ENCODE results near the gene RNF138. TPM values are rescaled to one million over a fixed set of nuclear protein-coding genes. Genes with fewer than 3 reads are reported as not detected.

Gene RNF138
- total and polyA plus RNA-seq, 2 of the 8 experiments (the other 6 are each of a cell fraction or from before 2014, with no cell fraction given) = 29.2 to 109 TPM

DNA sequence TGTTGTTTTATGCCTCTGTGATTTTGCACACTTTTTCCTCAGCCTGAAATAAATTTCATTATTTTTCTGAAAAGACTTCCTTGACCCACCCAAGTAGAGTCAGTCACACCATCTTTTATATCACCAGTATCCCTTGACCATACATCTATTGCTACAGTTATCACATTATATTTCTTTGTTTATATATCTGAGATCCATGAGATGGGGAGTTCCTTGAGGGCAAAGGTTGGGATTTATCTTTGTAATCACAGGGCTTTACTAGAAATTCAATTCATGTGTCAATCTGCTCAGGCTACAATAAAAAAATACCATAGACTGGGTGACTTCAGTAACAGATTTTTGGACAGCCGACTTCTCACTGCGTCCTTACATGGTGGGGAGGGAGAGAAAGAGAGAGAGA is 12.8 kb upstream of the RNF138 start:
- Histone ChIP-seq H3K23me2 (ENCODE audit: low read depth, low read length) (no peaks in the 10 kb centered on the region), H3K18ac (ENCODE audit: extremely low read depth, low read length) (no peak overlapping the region), H3K9me3 (ENCODE audit: insufficient read depth in 2 of 2, low read depth in 1 of 2, low read length in 1 of 2) (0 out of 4 replicates have a peak, but pooled peaks cover 0 to 2% of the 10 kb centered on the region in 2 experiments), H2AFZ (ENCODE audit: low read length) (no peak overlapping the region), H2AK5ac (ENCODE audit: low read depth, low read length) (no peak overlapping the region), H2BK5ac (ENCODE audit: low read depth, low read length) (no peak overlapping the region), H3K14ac (ENCODE audit: insufficient read length) (no peak overlapping the region), H2BK20ac (ENCODE audit: low read length) (no peak overlapping the region), H4K5ac (ENCODE audit: insufficient read length, low read depth, low read length) (no peak overlapping the region), H3K56ac (replicated peaks; ENCODE audit: insufficient read length, low read depth, low read length) (no peak overlapping the region), H4K20me1 (replicated peaks in 1 of 2; ENCODE audit: control insufficient read depth in 1 of 2, insufficient read depth in 2 of 2, low read length in 2 of 2) (no peaks in the 10 kb centered on the region), H4K91ac (replicated peaks; ENCODE audit: insufficient read length, low read length) (no peak overlapping the region), H2BK12ac (ENCODE audit: low read depth, low read length) (no peak overlapping the region), H3K23ac (ENCODE audit: insufficient read length) (no peak overlapping the region), H3K27me3 (replicated peaks in 1 of 4; ENCODE audit: control insufficient read depth in 3 of 4, extremely low read depth in 1 of 4, insufficient read depth in 3 of 4, low read length in 3 of 4) (no peaks in the 10 kb centered on the region), H2BK120ac (replicated peaks; ENCODE audit: low read depth, low read length) (no peak overlapping the region), H3K4me2 (ENCODE audit: insufficient read depth in 1 of 2, low read depth in 2 of 2, low read length in 2 of 2) (no peak overlapping the region), H3K4me3 (ENCODE audit: extremely low read depth in 1 of 4, insufficient read depth in 2 of 4, low read depth in 3 of 4, low read length in 4 of 4) (no peak overlapping the region), H3K27ac (ENCODE audit: low read depth, low read length) (no peak overlapping the region), H3K79me1 (ENCODE audit: low read depth, low read length) (no peaks in the 10 kb centered on the region), H3K4ac (replicated peaks; ENCODE audit: insufficient read length, low read depth, low read length) (no peak overlapping the region), H4K8ac (ENCODE audit: extremely low read depth, insufficient read depth, low read length) (no peak overlapping the region), H2BK15ac (ENCODE audit: low read length) (no peak overlapping the region), H3K79me2 (ENCODE audit: control insufficient read depth in 1 of 2, insufficient read depth in 2 of 2, low read length in 2 of 2) (no peaks in the 10 kb centered on the region), H3K9ac (replicated peaks in 1 of 4; ENCODE audit: extremely low read depth in 1 of 4, low read depth in 3 of 4, low read length in 3 of 4) (no peak overlapping the region), H3K36me3 (ENCODE audit: control insufficient read depth in 2 of 4, insufficient read depth in 4 of 4, low read length in 3 of 4) (no peaks in the 10 kb centered on the region), H3K4me1 (replicated peaks in 1 of 4; ENCODE audit: control insufficient read depth in 3 of 4, insufficient read depth in 4 of 4, low read length in 3 of 4) (no peaks in the 10 kb centered on the region)
- CTCF ChIA-PET (ENCODE audit: partially characterized antibody) = interaction anchor here (1.0 kb wide), 1 partner anchor 12 kb away, joined by 3 read pairs; no protein-coding TSS in a partner anchor
- no peak for FAIRE-seq
- POLR2A ChIA-PET (ENCODE audit: partially characterized antibody) = interaction anchor here (2.1 kb wide), 1 partner anchor 13 kb away, joined by 7 read pairs; the partner anchor contains the start of gene RNF138
- DNase-seq (ENCODE audit: low read depth in 1 of 2, low spot score in 2 of 2) = no peak
- 94% methylated on average over 2 of the region's 2 CpGs; no CpG with 5 or more reads in 1 of the 2 experiments for WGBS, 2 experiments (ENCODE audit: extremely low coverage in 1 of 2, insufficient coverage in 1 of 2, insufficient read length in 1 of 2, insufficient replicate concordance in 2 of 2, low coverage in 1 of 2, low lambda C conversion rate in 2 of 2, missing lambda C conversion rate in 1 of 2)
- TF ChIP-seq POU5F1 (IDR thresholded peaks at IDR 0.05; ENCODE audit: low read depth, low read length) = no peak
- no peak for TF ChIP-seq EZH2 (IDR thresholded peaks at IDR 0.05; ENCODE audit: low read depth, low read length, severe bottlenecking)
- no peak for TF ChIP-seq POLR2A (IDR thresholded peaks at IDR 0.05; ENCODE audit: control extremely low read depth in 1 of 2, low read depth in 2 of 2, low read length in 2 of 2)
- no peak for TF ChIP-seq RFX5 (IDR thresholded peaks at IDR 0.05; ENCODE audit: borderline replicate concordance, low read depth, low read length)
- TF ChIP-seq SUZ12 (IDR thresholded peaks at IDR 0.05; ENCODE audit: low read length) = no peak
- TF ChIP-seq SAP30 (IDR thresholded peaks at IDR 0.05; ENCODE audit: insufficient read depth, insufficient replicate concordance, low read length) = no peak
- no peak for TF ChIP-seq KDM1A (IDR thresholded peaks at IDR 0.05; ENCODE audit: borderline replicate concordance, low read length)
- TF ChIP-seq SP4 (IDR thresholded peaks at IDR 0.05; ENCODE audit: low read length) = no peak
- TF ChIP-seq, protein P1, sequence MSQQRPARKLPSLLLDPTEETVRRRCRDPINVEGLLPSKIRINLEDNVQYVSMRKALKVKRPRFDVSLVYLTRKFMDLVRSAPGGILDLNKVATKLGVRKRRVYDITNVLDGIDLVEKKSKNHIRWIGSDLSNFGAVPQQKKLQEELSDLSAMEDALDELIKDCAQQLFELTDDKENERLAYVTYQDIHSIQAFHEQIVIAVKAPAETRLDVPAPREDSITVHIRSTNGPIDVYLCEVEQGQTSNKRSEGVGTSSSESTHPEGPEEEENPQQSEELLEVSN (IDR thresholded peaks at IDR 0.05) = no peak
- TF ChIP-seq, protein P2, sequence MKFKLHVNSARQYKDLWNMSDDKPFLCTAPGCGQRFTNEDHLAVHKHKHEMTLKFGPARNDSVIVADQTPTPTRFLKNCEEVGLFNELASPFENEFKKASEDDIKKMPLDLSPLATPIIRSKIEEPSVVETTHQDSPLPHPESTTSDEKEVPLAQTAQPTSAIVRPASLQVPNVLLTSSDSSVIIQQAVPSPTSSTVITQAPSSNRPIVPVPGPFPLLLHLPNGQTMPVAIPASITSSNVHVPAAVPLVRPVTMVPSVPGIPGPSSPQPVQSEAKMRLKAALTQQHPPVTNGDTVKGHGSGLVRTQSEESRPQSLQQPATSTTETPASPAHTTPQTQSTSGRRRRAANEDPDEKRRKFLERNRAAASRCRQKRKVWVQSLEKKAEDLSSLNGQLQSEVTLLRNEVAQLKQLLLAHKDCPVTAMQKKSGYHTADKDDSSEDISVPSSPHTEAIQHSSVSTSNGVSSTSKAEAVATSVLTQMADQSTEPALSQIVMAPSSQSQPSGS (IDR thresholded peaks at IDR 0.05; ENCODE audit: low read length) = no peak
- TF ChIP-seq RBBP5 (IDR thresholded peaks at IDR 0.05; ENCODE audit: borderline replicate concordance, low read depth, low read length) = no peak
- no peak for TF ChIP-seq TAF7 (optimal IDR thresholded peaks at IDR 0.05; ENCODE audit: borderline replicate concordance, low read depth, low read length)
